ENCODE measurements around the gene PBX2. TPM values are rescaled to one million over a fixed set of nuclear protein-coding genes. Genes with fewer than 3 reads are reported as not detected.
A peak's percentile ranks its signal among the peaks of the same experiment; 100 is the strongest.

PBX2 gene
- total RNA-seq, 4 donors from 2014 or later, result 27.7 to 65.3 (median 34.6) TPM

GRCh38 chr6:32202186-32202585 lies 12.2 kb upstream of the PBX2 start:
- no peak for ATAC-seq (ENCODE audit: low FRiP score)
- DNase-seq (ENCODE audit: low spot score), result no peak
- no peak for TF ChIP-seq CTCF (IDR thresholded peaks at IDR 0.05)

GRCh38 chr6:32200711-32201475 lies 10.9 kb upstream of the PBX2 start:
- no peak for TF ChIP-seq CTCF (IDR thresholded peaks at IDR 0.05)
- DNase-seq (ENCODE audit: low spot score), result no peak
- no peak for ATAC-seq (ENCODE audit: low FRiP score)

- no peak for ATAC-seq (ENCODE audit: low FRiP score)
- TF ChIP-seq CTCF (IDR thresholded peaks at IDR 0.05), result no peak
- no peak for DNase-seq (ENCODE audit: low spot score)
Measured at GRCh38 chr6:32198866-32199265, 8.9 kb upstream of the PBX2 start.

GRCh38 chr6:32198345-32198696 lies 8.3 kb upstream of the PBX2 start:
- DNase-seq (ENCODE audit: low spot score) (no peak), ATAC-seq (ENCODE audit: low FRiP score) (no peak)
- no peak for TF ChIP-seq CTCF (IDR thresholded peaks at IDR 0.05)

- TF ChIP-seq CTCF (IDR thresholded peaks at IDR 0.05), result no peak
- ATAC-seq (ENCODE audit: low FRiP score) (no peak), DNase-seq (ENCODE audit: low spot score) (no peak)
Measured at GRCh38 chr6:32196682-32197616, 6.9 kb upstream of the PBX2 start.

GRCh38 chr6:32195902-32196681 lies 6.1 kb upstream of the PBX2 start:
- ATAC-seq (ENCODE audit: low FRiP score) (peak; percentile 19), DNase-seq (ENCODE audit: low spot score) (peak; percentile 86)
- TF ChIP-seq CTCF (IDR thresholded peaks at IDR 0.05), result no peak
